Measurements from ENCODE around the gene NECTIN4.
A peak's percentile ranks its signal among the peaks of the same experiment; 100 is the strongest.
"Not testable (repeated sequence)": the region's sequence is repeated elsewhere in the genome, so short reads cannot be mapped to it uniquely, and the experiment has no call there.

Gene NECTIN4

GRCh38 chr1:161082483-161082882, 6.9 kb downstream of the NECTIN4 start:
- no peak for DNase-seq (ENCODE audit: low spot score)

DNA sequence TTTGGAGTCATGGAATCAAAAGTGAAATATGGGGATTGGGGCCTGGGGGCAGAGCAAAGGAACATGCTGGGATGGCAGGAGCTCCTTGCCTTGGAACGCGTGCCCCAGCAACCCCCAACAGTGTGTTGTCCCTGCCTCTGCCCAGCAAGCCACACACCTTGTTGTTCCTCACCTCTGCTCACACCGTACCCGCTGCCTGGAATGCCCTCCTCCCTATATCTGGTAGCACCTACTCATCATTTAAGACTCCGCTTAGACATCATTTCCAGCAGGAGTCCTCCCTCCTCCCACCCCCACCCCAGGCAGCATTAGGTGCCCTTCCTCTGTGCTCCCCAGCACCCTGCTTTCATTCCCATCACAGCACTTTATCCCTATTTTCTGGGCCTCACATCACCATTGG, 7.8 kb downstream of the NECTIN4 start:
- DNase-seq (ENCODE audit: low spot score), result no peak

- no peak for DNase-seq (ENCODE audit: low spot score)
Observed at GRCh38 chr1:161080441-161081405, 8.6 kb downstream of the NECTIN4 start.

DNA sequence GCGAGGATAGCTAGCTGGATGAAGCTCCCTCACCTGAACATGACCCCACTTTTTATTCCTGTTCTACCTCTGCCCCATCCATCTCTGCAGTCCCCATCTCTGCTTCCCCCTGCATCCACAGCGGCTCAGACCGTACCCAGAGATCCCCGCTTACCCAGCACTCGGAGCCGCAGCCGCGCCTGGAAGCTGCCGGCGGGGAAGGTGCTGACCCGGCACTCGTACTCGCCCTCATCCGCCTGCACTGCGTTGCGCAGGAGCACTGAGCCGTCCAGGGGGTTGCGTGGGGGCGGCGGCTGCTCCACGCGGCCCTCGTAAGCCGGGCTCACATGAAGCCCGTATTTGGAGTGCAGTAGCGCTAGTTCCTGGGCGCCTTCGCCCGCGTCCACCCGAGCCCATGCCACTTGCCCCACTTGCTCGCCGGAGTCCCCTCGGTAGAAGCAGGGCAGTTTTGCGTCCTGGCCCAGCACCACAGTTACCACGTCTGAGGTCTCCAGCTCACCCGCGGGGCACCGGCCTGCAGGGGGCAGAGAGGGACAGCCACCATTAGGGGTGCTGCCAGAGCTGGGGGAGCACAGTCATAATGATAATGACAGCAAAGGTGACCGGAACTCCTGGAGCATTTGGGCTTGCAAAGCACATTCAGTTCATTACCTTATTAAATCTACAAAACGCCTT, 9.8 kb downstream of the NECTIN4 start:
- DNase-seq (ENCODE audit: low spot score), result no peak

GRCh38 chr1:161077426-161077825, 11.9 kb downstream of the NECTIN4 start:
- DNase-seq (ENCODE audit: low spot score), result no peak

- DNase-seq (ENCODE audit: low spot score), result no peak
Observed at GRCh38 chr1:161076410-161076809, 12.9 kb downstream of the NECTIN4 start.

DNA sequence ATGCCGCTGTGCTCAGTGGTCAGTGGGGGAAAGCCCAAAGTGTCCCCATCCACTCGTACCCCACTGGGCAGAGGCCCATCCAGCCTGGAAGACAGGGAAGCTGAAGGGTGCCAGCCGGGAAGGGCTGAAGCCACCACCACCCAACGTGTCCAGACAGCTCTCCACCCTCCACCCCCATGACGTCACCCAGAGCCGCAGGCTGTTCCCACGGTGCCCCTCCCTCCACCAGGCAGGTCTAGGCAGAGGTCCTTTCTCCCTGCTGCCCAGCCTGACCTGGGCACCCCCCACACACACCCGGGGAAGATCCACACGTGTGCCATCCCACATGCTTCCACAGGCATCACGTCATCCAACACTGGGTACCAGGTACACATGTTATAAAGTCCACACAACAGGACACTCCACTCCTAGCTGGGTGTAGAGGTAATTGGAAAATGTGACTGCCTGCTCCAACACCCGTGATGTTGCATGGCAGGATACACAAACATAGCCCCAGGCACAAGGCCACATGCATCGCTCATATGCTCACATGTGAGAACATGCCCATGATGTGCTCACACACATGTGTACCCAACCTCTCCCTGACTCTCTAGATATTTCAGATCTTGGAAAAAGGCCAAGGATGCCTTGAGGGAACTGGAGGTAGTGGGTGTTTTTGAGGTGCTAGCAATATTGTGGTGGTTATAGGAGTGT, 14.5 kb downstream of the NECTIN4 start:
- DNase-seq (ENCODE audit: low spot score), result no peak

DNA sequence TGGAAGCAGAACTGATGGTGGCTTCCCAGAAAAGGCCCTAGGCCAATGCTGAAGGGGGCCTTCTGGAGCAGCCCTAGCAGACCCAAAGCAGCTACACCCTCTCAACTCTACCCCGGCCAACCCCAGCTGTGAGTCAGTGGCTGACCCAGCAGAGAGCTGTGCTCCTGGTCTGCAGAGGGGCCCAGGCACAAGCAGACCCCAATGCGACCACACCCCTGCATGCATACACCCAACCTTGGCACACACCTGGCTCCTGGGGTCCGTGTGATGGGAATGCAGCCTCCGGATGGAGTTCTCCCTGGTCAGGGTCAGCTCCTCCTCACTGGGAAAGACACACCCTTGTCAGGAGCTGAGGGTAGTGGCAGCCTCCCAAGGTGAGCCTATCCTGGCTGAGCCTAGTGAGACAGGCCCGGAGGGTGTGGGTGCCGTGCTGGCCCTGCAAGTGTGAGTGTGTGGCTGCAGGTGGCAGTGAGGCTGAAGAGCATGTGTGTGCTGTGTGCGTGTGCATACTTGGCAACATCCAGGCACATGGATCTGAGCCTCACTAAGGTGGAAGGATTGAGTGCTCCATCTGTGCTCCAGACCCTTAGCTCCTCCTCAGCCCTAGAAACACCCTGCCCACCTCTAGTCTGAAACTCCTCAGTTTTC, 15.8 kb downstream of the NECTIN4 start:
- no peak for DNase-seq (ENCODE audit: low spot score)

DNA sequence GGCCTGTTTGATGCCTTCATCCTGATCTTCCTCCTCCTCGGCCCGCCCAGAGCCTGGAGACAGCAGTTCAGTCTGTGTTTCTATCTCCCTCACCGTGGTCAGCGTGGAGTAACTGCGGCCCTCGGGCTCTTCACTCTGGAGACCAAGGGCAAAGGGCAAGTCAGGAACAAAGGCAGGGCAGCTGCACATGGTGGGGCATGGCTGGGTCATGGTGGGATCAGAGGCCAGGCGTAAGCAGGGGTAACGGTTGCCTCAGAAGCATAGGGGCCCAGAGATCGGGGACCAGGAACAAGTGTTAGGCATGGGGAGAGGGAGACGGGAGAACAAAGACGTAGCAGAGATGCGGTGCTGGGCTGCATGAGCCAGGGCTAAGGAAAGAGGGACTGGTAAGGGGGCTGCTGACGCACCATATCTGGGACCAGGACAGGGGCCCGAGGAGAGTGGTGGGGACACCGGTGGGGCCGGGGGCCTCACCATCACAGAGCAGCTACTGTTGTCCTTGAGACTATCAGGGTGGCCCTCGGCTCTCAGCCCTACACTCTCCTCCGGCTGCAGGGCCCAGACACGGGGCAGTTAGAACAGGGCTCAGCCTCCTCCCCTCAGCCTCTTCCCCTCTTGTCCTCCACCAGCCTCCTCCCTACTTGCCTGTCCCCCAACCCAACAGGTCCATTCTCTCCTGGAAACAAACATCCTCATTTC, 16.5 kb downstream of the NECTIN4 start:
- no peak for DNase-seq (ENCODE audit: low spot score)

- peak; percentile 74 for DNase-seq (ENCODE audit: low spot score)
Observed at GRCh38 chr1:161071886-161072371, 17.4 kb downstream of the NECTIN4 start.

DNA sequence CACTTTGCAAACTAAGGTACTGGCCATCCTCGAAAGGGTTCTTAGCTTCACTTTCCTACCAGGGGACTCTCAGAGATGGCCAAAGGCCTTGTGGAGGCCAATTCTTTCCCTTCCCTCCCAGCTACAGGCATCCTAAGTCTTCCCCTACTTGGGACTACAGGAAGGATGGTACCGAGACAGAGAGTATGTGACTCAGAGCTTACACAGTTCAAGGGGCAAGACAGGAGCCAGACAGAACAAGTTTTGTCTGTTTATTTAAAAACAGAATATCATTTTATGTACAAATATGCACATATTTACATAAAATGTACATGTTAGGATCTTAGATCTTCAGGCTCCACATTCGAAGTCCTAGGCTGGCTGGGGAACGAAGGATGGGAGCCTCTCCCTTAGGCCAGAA, 18.6 kb downstream of the NECTIN4 start:
- DNase-seq (ENCODE audit: low spot score), result no peak

- DNase-seq (ENCODE audit: low spot score), result peak; percentile 96
Observed at GRCh38 chr1:161069731-161070270, 19.6 kb downstream of the NECTIN4 start, which contains the start of gene ARHGAP30. Gene ARHGAP30 (minus strand): TSS chr1:161069891. CDS start chr1:161069624, 267 bp downstream.

DNA sequence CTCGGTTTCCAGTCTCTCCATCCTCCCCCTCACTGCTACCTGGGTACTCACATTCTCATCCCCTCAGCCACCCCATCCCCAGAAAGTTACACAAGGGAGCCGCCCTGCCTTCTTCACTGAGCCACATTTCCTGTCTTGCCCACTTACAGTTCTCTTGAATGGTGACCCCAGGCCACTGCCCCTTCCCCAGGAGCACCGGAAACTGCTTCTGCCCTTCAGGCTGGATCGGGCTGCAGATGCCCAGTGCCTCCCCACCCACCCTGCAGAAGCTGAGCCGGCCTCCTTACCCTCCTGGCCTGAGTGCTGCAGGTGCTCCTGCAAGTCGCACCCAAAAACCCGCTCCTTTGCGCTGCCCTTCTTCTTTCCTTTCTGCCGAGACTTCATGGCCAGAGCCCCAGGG, 20.1 kb downstream of the NECTIN4 start:
- DNase-seq (ENCODE audit: low spot score), result peak; percentile 47

DNA sequence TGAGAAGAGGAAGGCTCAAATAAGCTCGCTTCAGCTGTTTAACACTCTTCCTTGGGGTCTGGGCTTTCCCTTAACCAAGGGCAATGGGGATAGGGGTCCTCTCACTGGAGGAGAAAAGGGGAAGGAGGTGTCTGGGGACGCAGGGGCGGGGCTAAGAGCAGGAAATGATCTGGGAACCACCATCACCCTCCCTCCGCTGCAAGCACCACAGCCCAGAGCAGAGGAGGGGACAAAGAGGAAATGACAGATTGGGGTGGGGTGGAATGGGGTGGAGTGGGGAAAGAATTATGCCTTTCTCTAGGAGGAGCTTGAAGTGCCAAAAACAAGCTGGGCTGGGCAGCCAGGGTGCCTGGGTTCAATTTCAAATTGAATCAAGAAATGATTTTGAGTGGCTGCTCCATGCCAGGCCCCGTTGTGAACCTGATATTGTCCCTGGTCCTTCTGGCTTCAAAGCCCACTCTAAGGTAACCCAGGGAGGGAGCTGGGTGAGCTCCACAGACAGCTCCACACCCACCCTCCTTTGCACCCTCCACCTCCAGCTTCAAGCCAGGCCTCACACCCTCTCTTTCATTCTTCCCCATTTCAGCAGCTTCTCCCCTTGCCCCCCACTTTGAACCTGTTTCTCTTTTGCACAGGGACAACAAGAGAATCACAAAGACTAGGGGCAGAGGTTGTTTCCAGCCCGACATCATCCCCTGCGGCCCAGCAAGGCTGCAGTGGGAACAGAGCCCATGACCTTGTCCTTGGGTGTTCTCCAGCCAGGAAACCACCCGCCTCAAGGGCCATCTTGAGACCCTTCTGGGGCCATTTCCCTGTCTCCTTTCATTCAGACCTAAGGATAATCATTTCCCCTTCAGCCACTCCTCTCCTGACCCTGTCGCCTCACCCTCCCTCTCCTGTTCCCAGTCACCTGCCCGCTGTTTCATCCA, 20.8 kb downstream of the NECTIN4 start:
- DNase-seq (ENCODE audit: low spot score), result peak; percentile 82

DNA sequence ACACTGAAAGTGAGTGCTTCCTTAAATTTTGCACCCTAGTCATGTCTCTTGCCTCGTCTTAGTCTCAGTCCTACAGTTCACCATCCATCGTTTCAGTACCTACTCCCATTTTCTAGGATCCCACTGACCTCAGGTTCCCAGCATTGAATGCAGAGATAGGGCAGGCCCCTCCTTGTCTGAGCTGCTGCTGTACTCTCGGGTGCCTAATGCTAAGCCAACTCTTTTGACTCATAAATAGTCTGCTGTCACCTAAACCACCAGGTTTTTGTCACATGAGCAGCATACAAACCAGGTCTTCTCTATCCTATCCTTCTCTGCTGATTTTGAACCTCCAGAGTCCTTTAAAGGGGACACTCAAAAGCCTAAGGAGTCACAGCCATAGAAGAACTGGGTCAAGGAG, 22.7 kb downstream of the NECTIN4 start:
- no peak for DNase-seq (ENCODE audit: low spot score)

DNA sequence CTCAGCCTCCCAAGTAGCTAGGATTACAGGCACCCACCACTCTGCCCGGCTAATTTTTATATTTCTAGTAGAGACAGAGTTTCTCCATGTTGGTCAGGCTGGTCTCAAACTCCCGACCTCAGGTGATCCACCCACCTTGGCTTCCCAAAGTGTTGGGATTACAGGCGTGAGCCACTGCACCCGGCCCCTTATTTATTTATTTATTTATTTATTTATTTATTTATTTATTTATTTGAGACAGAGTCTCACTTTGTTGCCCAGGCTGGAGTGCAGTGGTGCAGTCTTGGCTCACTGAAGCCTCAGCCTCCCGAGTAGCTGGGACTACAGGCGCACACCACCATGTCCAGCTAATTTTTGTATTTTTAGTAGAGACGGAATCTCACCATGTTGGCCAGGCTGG, 23.7 kb downstream of the NECTIN4 start:
- not testable (repeated sequence) for DNase-seq (ENCODE audit: low spot score)

- DNase-seq (ENCODE audit: low spot score), result not testable (repeated sequence)
Observed at GRCh38 chr1:161063936-161064335, 25.4 kb downstream of the NECTIN4 start.

GRCh38 chr1:161061419-161061818, 27.9 kb downstream of the NECTIN4 start:
- no peak for DNase-seq (ENCODE audit: low spot score)

DNA sequence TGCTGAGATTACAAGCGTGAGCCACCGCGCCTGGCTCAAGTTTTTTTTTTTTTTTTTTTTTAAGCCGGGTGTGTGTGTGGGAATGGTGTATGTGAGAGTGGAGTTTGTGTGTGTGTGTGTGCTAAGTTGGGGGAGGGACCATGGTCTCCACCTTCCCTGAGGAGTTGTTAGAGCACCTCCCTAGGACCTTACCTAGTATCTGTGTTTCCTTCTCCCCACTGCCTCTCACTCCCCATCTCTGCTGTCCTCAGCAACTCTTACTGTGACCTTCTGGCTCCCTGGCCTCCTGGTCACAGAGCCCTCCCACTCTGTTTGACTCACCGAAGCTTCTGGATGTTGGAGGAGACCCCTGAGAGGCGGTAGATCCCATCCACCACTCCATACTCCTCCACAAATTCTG, 30.1 kb downstream of the NECTIN4 start:
- no peak for DNase-seq (ENCODE audit: low spot score)

DNA sequence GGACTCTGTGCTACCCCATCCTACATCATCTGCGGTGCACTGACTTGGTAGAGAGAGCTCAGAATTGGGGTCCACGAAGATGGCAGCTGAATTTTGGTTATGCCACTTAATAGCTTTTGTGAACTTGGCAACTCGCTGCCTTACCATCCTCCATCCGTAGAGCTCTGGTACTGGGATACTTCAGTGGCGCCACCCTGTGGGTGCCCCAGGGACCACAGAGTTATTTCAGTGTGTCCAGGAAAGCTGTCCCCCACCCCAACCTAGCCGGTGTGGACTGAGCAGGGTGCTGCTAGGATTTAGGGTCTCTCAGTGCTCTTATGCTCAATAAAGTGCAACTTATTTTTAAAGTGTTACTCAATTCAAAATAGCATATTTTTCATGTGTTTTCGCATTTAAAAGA, 34.6 kb downstream of the NECTIN4 start:
- no peak for DNase-seq (ENCODE audit: low spot score)

Data from NAMALWA (cell line).